NK-92 (cell line): ENCODE data around the gene GGCX.

Experiments used
- DNase-seq: peaks from one replicate; lab custom pipeline; 2025; ENCODE audit not compliant: unreplicated experiment; lab: John Stamatoyannopoulos, UW

The GGCX gene

GRCh38 chr2:85516653-85517389 lies 44.5 kb downstream of the GGCX start:
- DNase-seq: no peak

- no peak for DNase-seq
Observed at GRCh38 chr2:85514323-85514722, 47.0 kb downstream of the GGCX start.

DNA sequence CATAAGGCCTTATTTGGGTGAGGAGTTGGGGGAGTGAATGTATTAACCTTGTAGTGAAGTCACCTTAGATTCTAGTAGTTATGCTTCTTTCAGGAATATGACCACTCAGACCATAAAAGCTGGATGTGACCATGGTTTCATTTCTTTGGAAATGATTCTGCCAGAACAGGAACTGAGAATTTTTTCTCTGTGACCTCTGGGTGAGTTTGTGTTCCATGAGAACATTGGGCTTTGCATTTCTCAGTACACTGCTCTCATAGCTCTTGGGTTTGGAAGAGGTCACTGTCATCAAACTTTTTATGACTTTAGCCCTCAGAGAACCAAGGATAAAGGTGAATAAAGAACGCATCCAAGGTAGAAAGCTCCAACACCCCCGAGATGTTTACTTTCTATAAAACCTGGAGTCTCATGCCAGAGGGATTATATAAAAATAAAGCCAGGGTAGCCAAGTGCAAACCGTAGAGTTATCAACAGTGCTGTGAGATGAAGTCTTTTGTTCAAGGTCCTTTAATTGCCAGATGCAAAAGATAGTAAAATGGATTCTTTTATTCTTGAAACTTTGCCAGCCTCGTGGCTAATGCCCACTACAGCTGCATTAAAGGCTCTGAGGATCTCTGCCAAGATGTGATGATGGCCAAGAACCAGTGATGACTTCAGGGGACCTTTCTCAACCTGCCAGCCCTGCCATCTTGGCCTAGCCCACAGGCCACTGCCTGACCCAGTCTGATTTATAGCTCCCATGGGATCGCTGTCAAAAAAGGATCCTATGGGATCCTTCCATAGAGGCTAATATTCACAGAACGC lies 50.1 kb downstream of the GGCX start:
- DNase-seq: no peak

- no peak for DNase-seq
Observed at GRCh38 chr2:85506768-85507181, 54.5 kb downstream of the GGCX start.

DNA sequence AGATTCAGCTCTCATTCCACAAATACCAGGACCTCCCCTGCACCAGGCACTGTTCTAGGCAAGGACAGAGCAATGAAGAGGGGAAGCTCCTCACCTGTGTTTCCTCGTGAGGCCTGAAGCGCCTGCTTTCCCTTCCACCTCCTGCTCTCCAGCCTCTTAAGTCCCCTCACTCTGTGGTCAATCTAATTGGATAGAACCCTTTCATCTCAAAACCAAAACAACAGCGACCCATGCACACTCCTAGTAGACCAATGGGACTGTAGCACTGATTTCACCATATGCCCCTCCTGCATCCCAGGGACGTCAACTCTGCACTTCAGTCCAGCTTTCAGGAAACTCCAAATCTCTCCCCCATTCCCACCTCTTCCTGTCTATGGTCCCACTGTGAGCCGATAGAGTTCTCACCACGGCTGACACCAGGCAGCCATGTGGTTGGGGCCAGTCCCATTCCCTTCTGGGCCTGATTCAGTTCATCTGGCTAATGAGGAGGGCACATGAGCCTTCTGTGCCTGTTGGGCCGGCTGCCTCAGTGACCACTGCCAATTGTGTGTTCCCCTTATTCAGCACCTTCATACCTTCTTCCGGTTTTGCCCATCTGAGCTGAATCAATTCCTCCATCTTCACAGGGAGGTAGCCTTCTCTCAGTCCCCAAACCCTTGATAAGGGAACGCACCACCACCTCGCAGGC lies 55.6 kb downstream of the GGCX start:
- DNase-seq: no peak

GRCh38 chr2:85504778-85505261 lies 56.5 kb downstream of the GGCX start:
- DNase-seq: no peak

DNA sequence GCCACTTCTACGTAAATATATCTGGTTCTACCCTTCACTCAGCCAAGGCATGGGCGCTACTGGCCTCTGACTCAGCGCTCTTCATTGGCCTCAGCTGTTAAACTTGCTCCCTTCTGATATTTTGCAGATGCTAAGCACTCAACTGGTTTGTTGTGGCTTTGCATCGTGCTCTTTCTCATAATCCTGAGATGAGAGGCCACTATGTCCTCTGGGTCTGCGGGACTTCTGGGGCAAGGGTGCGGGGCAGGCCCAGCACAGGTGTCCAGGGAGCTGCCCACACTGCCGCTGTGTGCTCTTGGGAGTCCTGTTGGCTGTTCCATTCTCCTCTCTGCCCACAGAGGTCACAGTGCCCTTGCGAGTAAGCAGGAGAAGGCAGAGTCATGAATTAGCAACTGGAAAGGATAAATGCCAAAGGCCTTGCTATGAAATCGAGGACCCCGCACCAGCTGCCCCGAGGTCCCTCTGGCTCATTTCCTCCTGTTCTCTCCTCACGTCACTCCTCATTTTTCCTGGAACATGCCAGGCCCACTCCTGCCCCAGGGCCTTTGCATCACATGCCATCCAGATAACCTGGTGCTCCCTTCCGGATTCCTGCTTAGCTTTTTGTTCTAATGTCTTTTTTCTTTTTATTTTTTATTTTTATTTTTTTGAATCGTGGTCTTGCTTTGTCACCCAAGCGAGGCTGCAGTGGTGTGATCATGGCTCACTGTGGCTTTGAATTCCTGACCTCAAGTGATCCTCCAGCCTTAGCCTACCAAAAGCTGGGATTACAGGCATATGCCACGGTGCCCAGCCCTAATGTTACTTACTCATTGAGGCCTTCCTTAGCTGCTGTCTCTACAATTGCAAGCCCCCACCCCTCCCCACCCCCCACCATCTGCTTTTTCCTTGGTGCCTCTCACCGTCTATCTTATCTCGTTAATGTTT lies 57.2 kb downstream of the GGCX start:
- no peak for DNase-seq

DNA sequence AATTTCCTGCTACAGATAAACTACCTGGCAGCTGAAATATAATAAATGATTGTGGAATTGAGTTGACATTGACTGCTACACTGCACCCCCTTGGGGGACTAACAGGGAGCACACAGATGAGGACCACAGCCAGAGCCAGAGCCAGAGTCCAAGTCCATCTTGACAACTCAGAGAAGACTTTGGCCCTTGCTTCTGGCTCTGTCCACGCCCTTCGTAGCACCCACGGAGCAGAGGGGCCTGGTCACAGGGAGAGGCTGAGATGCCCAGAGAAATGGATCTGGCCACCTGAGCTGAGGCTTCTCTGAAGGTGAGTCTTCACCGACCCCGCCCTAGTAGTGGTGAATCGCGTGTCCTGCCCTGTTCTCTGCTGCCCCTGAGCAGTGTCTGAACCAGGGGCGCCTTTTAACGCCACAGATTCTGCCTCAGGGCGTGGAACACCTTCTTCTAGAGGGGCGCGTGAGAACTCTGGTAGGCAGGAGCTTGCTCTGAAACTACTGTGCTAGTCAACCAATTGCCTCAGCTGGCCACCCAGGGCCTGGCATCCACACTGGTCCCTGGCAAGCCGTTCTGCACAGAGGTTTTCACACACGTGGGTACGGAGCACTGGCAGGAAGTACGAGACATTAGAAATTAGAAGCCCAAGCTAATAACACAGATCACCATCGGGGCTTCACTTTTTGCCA lies 58.0 kb downstream of the GGCX start:
- no peak for DNase-seq

DNA sequence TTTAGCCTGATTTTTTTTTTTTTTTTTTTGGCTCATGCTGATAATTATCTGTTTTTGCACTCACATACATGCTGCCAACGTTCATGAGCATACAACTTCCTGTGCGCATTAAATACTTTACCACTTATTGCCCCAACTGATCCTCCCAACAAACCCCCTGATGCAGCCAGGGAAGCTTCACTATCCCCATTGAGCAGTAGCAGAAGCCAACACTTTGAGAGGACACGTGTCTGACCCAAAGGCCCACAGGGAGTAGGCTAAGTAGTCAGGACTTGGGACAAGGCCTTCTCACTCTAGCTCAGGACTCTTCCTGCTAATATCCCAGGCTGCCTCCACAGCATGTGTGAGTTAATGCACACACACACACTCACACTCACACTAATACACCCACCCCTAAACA lies 58.6 kb downstream of the GGCX start:
- DNase-seq: no peak

DNA sequence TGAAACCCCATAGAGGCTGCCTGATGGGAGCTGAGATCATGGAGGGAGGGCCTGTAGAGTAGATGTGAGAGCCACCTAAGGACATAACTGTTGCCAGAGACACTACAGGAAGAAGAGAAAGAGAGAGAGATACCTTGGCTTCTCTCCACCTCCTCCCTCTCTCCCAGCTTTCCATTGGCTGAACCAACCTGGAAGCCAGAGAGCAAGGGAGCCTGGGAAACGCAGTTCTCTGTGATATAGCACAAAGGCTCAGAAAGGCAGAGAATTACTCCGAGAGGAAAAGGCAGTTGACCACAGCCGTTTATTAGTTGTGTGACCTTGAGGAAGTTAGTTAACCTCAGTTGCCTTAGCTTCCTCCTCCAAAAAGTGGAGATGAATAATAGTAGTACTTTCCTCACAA lies 60.0 kb downstream of the GGCX start:
- no peak for DNase-seq

GRCh38 chr2:85497944-85498630 lies 63.2 kb downstream of the GGCX start:
- no peak for DNase-seq

- DNase-seq: no peak
Observed at GRCh38 chr2:85496436-85496835, 64.9 kb downstream of the GGCX start.
